B cell (primary cell): Measurements from ENCODE around the gene WNT3A.

Source experiments
- EZH2 ChIP-seq: IDR thresholded peaks from 2 replicates; pipeline ENCODE4 v1.6.1; 2012; ENCODE audit warnings: borderline replicate concordance, low read depth, mild to moderate bottlenecking, moderate library complexity, low read length; ENCODE audit not compliant: insufficient read depth, poor library complexity, severe bottlenecking
- TF ChIP-seq, protein P1 (sequence below): fragments of 200-600 bp; IDR thresholded peaks from one replicate; pipeline ENCODE4 v1.8.0; 2022; ENCODE audit warnings: antibody characterized with exemption, mild to moderate bottlenecking

DNA sequence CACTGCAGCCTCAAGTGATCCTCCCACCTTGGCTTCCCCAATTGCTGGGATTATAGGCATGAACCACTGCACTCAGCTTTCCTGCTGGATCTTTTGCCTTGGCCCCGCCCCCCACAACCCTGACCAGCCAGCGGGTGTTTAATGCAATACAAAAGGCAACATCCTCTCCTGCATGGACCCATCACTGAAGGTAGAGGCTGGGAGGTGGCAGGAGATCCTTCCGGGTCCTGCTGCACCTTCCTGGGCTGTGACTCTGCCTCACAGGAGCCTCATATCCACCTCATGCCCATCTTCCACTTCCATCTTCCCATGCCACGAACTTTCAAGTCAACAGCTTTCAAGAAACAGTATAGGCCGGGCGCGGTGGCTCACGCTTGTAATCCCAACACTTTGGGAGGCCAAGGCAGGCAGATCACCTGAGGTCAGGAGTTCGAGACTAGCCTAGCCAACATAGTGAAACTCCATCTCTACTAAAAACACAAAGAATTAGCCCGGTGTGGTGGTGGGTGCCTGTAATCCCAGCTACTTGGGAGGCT lies 47.4 kb upstream of the WNT3A start:
- TF ChIP-seq, protein P1, sequence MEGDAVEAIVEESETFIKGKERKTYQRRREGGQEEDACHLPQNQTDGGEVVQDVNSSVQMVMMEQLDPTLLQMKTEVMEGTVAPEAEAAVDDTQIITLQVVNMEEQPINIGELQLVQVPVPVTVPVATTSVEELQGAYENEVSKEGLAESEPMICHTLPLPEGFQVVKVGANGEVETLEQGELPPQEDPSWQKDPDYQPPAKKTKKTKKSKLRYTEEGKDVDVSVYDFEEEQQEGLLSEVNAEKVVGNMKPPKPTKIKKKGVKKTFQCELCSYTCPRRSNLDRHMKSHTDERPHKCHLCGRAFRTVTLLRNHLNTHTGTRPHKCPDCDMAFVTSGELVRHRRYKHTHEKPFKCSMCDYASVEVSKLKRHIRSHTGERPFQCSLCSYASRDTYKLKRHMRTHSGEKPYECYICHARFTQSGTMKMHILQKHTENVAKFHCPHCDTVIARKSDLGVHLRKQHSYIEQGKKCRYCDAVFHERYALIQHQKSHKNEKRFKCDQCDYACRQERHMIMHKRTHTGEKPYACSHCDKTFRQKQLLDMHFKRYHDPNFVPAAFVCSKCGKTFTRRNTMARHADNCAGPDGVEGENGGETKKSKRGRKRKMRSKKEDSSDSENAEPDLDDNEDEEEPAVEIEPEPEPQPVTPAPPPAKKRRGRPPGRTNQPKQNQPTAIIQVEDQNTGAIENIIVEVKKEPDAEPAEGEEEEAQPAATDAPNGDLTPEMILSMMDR = no peak
- TF ChIP-seq EZH2 = no peak
